NK-92 (cell line): ENCODE data around the gene NUBPL.
"Not testable (repeated sequence)": the region's sequence is repeated elsewhere in the genome, so short reads cannot be mapped to it uniquely, and the experiment has no call there.

Source experiments
- DNase-seq: peaks from one replicate; lab custom pipeline; 2025; ENCODE audit not compliant: unreplicated experiment; lab: John Stamatoyannopoulos, UW

The NUBPL gene

DNA sequence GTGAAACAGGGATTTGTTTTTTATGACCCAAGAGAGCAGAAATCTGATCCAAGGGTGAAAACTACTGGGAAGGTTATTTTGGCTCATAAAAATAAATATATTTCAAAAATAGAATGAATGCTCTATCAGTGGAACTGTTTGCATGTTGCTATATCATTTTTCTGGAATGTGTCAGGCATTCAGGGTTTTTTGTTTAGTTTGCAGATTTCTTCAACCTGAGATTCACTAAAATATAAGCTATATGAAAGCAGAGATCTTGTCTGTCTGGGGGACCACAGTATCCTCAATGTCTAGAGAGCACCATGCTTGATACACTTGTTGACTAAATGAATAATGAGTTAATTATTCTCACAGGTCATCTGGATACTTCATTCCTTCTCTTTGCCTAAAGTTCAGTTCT lies 165.1 kb downstream of the NUBPL start:
- no peak for DNase-seq

GRCh38 chr14:31727797-31728196 lies 166.6 kb downstream of the NUBPL start:
- DNase-seq, result no peak

GRCh38 chr14:31740688-31741087 lies 179.5 kb downstream of the NUBPL start:
- no peak for DNase-seq

GRCh38 chr14:31745741-31746140 lies 184.5 kb downstream of the NUBPL start:
- no peak for DNase-seq

DNA sequence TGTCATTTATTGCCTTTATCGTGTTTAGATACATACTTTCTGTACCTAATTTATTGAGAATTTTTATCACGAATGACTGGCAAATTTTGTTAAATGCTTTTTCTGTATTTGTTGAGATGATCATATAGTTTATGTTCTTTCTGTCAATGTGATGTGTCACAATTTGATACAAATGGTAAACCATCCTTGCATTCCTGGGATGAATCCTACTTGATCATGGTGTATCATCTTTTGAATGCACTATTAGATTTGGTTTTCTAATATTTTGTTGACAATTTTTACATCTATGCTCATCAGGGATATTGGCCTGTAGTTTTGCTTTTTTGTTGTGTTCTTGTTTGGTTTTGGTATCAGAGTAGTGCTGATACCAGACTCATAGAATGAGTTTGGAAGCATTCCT lies 185.1 kb downstream of the NUBPL start:
- no peak for DNase-seq

DNA sequence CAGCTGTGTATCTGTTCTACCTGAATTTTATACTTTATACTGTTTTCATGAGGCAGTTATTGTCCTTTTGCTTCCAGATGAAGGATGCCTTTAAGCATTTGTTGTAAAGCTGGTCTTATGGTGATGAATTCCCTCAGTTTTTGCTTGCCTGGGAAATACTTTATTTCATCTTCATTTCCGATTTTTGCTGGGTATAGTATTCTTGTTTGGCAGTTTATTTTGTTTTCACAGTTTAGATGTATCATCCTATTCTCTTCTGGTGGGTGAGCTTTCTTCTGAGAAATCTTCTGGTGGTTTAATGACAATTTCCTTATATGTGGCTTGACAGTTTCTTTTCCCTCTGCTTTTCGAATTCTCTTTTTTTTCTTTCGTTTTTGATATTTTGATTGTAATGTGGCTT lies 188.1 kb downstream of the NUBPL start:
- no peak for DNase-seq

- not testable (repeated sequence) for DNase-seq
These were observed 189.8 kb downstream of the NUBPL start for GRCh38 chr14:31751047-31751446.

GRCh38 chr14:31752867-31753661 lies 191.9 kb downstream of the NUBPL start:
- no peak for DNase-seq

- no peak for DNase-seq
These were observed 197.7 kb downstream of the NUBPL start for GRCh38 chr14:31758941-31759340.

GRCh38 chr14:31760277-31760676 lies 199.1 kb downstream of the NUBPL start:
- DNase-seq, result no peak

GRCh38 chr14:31761325-31761724 lies 200.1 kb downstream of the NUBPL start:
- no peak for DNase-seq

- no peak for DNase-seq
These were observed 201.8 kb downstream of the NUBPL start for GRCh38 chr14:31763041-31763440.

DNA sequence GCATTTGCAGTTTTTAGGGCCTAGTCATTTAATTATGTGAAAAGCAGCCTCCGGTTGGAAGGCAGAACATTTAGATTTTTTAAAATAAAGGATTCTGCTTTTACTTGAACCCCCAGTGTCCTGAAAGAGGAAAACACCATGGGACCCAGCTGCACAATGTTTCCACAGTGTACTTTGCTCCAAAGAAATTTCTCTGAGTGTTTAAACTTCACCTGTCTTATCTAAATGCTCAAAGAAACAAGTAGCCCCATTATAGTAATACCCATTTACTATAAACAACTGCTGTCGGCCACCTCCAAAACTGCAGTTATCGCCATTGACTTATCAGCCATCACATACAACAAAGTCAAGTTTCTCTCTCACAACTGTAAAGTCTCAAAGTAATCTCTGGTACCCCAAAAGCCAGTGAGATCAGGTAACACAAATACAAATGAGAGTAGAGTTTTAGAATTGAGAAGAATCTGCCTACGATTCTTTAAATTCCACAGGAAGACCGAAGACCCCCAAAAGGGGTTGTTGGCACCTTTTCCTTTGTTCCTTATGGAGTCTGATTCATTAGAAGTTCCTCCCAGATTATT lies 205.2 kb downstream of the NUBPL start:
- DNase-seq, result no peak

- no peak for DNase-seq
These were observed 207.2 kb downstream of the NUBPL start for GRCh38 chr14:31768355-31768754.

- no peak for DNase-seq
These were observed 209.1 kb downstream of the NUBPL start for GRCh38 chr14:31770271-31770670.

DNA sequence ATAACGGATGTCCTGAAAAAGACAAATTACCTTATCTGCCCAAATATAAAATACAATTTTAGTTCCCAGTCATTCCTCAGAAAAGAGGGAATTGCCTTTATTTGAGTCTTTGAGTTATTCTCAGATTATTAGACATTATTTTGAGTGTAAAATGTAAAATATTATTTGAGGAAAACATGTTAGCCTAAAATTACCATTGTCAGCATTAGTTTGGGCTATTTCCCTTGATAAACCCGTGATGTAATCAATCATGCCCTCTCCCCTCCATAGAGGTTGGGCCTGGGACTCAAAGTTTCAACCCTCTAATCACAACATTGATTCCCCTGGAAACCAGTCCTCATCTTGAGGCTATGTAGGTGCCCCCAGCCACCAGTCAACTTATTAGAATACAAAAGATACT lies 213.4 kb downstream of the NUBPL start:
- no peak for DNase-seq

DNA sequence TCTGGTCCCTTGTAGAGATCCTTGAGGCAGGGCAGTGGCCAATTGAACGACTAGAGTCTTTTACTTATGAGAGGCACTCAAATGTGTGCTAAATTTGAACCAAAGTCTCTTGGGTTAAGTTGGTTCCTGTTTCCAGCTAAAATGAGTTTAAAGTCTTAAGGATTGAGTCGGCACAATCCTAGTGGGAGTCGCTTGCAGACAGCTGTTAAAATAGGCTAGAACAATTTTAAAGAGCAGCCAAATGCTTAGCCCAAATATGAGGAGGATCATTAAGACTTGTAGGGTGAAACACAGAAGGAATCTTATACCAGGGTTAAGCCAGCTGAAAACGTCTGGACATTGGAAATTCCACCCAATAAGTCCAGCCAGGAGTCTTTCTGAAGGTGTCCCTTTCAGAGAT lies 216.1 kb downstream of the NUBPL start:
- DNase-seq, result no peak

GRCh38 chr14:31781578-31781977 lies 220.4 kb downstream of the NUBPL start:
- no peak for DNase-seq

DNA sequence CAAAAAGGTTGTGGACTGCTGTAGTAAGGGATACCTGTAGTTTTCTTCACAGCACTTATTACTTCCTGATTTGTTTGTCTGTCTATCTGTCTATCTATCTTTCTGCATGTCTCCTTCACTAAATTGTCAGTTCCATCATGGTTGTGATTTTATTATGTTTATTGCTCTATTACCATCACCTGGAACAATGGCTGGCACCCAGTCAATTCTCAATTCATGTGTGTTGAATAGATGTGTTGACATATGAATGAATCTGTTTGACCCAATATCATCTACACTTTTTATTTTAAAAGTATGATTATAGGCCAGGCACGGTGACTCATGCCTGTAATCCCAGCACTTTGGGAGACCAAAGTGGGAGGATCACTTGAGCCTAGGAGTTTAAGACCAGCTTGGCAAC lies 224.4 kb downstream of the NUBPL start:
- DNase-seq, result no peak

DNA sequence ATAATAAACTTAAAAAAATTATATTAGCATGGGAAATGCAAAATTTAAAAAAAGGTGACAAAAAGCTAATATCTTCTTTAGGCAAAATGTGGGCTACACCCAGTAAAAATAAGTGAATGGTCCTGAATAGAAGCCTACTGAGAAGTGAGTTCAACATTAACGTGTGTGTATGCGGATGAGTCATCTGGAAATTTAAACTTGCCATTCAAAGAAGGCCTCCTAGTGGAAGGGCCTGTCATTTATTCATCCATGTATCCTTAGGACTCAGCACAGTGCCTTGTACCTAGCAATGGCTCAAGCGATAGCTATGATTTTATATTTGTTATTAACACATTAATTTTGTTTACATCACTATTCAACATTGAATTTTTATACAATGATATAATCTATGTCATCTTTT lies 226.2 kb downstream of the NUBPL start:
- no peak for DNase-seq

DNA sequence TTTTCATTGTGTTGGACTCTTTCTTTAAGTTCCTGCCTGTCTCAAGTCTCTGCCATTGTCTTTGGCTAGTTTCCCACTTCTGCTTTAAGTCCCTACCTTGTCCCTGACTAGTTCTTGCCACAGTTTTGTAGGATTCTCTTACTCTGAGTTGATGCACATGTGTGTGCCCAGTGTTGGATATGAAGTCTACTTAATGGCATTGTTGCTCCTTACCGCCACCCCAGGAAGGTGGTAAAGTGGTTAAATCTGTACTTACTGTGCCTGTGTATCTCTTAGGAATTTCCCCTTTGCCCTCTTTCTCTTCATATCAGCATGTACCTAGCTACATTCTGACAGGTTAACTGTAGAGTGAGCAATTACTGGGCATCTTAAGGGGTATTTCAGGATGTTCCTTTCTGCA lies 227.1 kb downstream of the NUBPL start:
- DNase-seq, result no peak

DNA sequence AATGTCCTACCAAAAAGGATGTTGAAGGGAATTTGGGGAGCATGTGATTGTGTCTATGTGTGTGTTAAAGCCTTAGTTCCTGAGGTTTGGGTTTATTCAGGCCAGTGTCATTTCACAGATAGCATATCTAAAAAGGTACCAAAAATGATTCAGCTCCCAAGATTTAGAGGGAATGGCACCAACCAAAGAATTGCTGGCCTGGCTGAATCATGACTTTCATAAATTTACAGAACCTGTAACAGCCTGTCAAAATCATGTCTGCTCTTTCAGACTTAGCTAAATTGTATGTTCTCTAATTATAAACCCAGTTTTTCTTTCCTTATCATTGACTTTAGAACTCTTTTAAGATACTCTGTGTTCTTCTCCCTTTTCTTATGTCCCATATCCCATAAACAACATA lies 231.5 kb downstream of the NUBPL start:
- no peak for DNase-seq

DNA sequence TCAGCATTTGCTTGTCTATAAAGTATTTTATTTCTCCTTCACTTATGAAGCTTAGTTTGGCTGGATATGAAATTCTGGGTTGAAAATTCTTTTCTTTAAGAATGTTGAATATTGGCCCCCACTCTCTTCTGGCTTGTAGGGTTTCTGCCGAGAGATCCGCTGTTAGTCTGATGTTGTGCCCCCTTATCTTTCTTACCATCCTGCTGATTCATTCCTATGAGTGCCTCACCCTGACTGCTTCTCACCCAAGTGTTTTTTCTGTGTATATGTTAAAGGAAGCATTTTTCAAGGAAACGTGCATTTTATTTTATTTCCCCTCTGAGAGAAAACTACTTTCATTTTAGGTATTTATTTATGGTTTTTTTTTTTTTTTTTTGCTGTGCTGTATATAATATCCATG lies 236.7 kb downstream of the NUBPL start:
- not testable (repeated sequence) for DNase-seq
